COR-L47 (cell line): Measurements from ENCODE around the gene ATMIN.

ENCODE experiments used
- DNase-seq: peaks from one replicate; lab custom pipeline; 2025; lab: John Stamatoyannopoulos, UW

ATMIN gene, protein sequence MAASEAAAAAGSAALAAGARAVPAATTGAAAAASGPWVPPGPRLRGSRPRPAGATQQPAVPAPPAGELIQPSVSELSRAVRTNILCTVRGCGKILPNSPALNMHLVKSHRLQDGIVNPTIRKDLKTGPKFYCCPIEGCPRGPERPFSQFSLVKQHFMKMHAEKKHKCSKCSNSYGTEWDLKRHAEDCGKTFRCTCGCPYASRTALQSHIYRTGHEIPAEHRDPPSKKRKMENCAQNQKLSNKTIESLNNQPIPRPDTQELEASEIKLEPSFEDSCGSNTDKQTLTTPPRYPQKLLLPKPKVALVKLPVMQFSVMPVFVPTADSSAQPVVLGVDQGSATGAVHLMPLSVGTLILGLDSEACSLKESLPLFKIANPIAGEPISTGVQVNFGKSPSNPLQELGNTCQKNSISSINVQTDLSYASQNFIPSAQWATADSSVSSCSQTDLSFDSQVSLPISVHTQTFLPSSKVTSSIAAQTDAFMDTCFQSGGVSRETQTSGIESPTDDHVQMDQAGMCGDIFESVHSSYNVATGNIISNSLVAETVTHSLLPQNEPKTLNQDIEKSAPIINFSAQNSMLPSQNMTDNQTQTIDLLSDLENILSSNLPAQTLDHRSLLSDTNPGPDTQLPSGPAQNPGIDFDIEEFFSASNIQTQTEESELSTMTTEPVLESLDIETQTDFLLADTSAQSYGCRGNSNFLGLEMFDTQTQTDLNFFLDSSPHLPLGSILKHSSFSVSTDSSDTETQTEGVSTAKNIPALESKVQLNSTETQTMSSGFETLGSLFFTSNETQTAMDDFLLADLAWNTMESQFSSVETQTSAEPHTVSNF

DNA sequence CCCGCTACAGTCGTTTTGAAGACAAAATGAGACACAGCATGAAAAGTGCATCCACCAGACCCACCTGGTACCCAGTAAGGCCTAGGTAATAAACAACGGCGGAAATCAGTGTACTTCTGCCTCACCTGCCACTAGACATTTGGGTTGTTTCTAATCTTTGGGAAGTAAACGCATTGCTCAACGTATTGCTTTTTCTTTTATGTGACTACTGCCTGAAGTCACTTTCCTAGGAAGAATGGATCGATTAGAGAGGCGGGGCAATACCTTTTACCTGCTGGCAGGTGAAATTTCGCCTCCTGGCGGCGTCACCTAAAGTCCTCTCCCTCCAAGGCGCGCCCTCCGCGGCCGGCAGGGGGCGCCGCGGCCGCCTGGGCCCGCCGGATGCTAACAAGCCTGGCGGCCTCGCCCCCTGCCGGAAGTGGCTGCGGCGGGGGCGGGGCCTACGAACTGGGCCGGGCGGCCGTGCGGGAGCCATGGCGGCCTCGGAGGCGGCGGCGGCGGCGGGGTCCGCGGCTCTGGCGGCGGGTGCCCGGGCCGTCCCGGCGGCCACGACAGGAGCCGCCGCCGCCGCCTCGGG is at the start of gene ATMIN:
TSS of gene ATMIN (plus strand) at position 445 of the 577 bp plus-strand sequence. CDS start at position 474, 29 bp downstream.
- peak; percentile 85 for DNase-seq

DNA sequence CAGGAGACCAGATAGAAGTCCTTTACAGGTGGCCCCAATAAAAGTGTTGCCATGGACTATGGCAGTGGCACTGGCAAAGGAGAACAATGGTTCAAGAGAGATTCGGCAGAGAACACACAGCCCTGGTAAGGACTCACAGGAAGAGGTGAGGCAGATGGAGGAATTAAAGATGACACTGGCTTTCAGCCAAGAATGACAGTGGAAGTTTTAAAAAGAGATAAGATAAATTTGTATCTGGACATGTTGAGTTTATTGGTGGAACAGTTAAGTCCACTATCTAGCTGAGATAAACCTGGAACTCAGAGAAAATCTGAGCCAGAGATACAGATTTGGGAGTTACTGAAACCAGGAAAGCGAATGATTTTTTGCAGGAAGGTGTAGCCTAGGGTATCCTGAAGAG is 49.1 kb upstream of the ATMIN start:
- no peak for DNase-seq

DNA sequence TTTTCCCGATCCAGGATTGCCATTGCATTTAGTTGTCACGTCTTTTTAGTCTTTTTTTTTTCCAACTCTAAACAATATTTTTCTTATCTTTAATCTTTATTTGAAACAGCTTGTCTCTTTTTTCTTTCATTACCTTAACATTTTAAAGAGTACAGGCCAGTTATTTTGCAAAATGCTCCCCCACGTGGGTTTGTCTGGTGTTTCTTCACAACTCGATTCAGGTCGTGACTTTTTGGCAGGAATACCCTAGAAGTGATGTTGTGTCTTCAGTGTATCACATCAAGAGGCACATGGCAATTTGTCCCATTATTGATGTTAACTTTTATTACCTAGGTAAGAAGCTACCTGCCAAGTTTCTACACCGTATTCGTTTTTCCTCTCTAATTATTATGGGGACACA is 46.9 kb upstream of the ATMIN start:
- no peak for DNase-seq

DNA sequence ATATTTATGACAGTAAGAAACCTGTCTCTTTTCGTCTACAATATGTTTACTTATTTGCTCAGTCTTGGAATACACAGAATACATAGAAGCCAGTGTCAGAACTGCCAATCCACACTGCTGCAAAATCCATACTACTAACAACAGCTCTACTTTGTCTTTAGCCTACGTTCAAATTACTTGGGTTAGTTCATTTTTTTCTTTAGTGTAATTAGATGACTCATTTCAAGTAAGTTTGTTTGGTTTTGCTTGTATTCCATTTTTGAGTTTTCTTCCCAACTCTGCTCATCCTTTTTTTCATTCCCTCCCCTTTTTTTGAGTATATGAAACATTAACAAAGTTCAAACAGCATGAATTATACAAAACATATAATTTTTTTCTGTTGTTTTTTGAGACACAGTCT is 45.8 kb upstream of the ATMIN start:
- no peak for DNase-seq

DNA sequence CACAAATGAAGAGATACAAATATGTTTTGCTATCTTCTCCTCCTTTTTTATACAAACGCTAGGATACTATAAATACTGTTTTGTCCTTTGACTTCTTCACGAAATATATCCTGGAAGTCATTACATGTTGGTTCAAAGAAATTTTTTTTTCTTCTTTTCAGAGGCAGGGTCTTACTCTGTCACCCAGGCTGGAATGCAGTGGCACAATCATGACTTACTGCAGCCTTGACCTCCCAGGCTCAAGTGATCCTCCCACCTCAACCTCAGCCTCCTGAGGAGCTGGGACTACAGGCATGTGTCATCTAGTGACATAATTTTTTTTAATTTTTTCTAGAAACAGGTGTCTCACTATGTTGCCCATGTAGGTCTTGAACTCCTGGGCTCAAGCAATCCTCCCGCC is 45.1 kb upstream of the ATMIN start:
- DNase-seq, result no peak

DNA sequence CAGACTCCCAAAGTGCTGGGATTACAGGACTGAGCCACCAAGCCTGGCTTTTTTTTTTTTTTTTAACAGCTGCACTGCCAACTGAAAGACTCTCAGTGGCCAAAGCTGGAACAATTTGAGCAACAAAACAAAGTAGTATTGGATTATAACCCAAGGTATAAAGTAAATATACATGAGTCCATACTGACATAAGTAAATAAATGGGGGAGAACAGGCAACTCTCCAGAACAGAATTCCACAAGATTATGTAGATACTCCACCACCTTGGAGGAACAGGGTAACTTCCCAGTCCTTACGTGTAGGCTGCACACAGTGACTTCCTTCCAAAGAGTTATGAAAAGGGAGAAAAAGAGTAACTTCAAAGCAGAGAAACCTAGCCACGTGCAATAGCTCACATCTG is 44.7 kb upstream of the ATMIN start:
- no peak for DNase-seq

DNA sequence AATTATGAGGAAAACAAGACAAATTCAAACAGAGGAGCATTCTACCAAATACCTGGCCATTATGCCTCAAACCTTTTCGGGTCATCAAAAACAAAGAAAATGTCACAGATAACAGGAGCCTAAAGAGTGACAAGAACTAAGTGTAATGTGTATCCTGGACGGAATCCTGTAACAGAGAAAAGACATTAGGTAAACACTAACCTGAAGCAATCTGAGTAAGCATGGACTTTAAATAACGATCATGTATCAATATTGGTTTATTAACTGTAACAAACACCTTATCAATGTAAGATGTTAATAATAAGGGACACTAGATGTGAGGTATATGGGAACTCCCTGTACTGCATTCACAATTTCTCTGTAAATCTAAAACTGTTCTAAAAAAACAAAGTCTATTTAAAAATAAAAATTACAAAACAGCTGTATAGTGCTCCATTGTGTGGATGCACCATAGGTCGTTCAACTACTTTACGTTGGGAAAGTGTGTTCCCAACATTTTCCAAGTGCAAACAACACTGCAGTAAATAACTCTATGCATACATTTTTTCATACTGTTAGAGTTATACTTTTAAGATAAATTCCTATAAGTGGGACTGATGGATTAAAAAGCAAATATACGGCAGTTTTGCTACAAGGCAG is 43.7 kb upstream of the ATMIN start:
- DNase-seq, result no peak

DNA sequence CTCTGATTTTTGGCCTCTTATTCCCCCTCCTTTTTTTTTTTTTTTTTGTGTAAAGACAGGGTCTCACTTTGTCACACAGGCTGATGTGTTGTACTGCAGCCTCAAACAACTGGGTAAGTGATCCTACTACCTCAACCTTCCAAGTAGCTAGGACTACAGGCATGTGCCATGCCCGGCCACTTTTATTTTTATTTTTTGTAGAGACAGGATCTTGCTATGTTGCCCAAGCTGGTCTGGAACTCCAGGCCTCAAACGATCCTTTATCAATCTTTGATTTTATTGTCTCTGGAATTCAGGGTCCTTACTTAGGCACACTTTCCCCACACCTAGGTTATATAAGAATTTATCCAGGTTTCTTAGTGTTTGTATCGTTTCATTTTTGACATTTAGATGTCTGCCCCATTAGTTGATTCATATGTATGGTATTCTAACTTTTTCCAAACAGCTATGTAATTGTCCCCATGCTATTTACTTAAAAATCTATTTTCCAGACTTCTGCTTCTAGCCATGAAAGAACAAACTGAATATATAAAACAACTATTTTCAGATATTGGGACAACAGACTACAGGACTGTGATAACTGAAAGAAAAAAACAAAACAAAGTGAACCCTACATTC is 42.9 kb upstream of the ATMIN start:
- no peak for DNase-seq

DNA sequence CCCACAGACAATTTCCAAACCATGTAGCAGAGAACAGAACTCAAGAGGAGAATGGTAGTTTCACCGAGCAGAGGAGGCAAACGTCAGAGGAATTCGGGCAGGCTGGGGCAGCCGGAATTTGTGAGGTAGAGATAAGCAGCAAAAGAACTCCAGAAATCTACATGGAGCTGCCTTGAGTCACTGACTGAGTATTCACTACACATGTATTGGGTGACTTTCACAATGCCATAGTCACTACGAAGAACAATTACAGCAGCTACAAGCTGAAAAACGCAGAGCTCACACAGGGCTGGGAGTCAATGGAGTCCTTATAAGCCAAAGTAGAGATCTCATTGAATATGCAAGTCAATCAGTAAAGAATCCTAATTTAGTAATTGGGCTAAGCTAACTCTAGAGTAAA is 42.3 kb upstream of the ATMIN start:
- DNase-seq, result no peak

DNA sequence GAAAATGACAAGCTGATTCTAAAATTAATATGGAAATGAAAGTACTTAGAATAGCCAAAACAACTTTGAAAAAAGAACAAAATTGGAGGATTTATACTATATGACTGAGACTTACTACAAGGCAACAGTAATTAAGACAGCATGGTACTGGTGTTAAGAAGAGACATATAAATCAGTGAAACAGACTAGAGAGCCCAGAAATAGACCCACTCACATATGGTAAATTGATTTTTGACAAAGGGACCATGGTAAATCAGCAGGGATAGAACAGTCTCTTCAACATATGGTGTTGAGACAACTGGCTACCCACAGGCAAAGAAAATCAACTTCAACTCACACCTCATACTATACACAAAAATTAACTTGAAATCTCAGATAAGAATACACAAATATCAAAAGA is 41.8 kb upstream of the ATMIN start:
- no peak for DNase-seq

DNA sequence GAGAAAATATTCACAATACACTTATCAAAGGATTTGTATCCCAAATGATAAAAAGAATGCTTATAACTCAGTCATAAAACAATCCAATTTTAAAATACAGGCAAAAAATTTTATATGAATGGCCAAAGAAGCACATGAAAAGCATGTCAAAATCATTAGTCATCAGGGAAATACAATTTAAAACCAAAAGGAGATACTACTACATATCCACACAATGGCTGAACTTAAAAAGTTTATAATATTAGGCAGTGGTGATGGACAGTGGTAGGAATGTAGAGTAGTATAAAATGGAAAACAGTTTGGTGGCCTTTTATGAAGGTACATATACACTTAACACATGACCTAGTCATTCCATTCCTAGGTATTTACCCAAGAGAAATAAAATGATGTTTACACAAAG is 41.2 kb upstream of the ATMIN start:
- DNase-seq, result no peak

DNA sequence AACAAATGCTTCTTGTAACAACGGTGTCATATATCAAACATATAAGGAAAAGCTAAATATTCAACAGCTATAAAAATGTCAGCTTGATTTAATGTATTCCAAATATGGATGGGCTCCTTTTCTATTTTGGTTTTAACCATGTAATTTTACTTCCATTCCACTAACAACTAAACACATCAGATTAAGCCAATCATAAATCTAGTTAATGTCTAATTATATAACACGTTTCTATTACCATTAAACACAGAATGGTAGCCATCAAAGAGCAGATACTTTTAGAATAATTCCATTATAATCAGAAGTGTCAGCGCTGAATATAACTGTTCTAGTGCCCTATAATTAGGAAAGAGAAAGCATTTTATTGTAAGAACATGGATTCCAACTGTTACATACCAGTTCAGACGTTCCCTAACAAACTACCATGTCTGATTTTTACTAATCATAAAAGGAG is 38.9 kb upstream of the ATMIN start:
- no peak for DNase-seq

DNA sequence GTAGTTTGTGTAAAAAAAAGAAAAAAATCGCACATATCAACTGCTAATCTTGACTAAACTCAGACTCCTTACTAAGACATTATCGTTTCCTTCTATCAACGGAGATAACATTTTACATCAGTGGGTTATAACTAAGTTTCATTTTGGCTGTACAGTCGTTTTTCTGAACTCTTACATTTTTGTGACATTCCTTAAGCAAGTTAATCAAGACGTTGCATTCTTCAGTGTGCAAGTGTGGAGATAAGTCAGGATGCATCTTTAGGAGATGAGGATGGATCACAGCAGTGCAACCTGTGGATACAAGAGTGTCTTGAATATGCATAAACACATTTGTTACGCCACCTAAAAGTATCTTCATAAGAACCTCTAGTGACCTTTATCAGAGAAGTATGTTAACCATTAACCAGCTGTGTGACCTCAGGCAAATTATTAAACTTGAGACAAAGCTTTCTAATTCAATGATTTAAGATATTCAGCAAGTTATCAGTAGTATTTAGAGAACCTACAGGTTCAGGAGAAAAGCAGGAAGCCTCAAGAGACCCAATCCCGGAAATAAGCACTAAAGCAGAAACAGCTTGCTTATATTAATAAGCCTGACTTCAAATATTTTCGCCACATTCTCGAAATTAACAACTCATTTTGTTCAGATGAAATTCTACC is 38.4 kb upstream of the ATMIN start:
- DNase-seq, result no peak

DNA sequence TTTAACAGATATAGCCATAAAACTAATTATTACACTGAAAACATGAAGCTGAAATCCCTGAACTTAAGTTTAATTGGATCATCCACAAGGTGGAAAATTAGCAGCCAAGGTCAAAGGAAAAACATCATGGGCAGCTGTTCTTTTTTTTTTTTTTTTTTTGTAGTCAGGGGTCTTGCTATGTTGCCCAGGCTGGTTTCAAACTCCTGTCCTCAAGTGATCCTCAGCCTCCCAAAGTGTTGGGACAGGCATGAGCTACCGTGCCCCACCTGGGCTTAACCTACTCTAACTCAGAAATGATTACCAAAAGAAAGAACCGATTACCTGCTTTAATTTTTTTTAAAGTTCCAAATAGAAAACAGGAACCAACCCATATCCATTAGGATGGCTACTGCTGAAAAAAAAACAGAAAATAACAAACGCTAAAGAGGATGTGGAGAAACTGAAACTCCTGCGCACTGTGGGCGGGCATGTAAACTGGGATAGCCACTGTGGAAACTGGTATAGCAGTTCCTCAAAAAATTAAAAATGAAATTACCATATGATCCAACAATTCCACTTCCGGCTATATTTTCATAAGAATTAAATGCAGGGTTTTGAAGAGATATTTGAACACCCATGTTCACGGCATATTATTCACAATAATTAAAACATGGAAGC is 37.5 kb upstream of the ATMIN start:
- DNase-seq, result no peak

DNA sequence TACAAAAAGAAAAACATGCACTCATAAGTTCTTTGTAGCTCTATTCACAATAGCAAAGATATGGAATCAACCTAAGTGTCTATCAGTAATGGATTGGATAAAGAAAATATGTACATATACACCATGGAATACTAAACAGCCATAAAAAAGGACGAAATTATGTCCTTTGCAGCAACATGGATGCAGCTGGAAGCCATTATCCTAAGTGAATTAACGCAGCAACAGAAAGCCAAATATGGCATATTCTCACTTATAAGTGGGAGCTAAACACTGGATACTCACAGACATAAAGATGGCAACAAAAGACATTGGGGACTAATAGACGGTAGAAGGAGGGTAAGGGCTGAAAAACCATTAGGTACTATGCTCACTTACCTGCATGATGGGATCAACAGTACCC is 34.8 kb upstream of the ATMIN start:
- DNase-seq, result no peak

DNA sequence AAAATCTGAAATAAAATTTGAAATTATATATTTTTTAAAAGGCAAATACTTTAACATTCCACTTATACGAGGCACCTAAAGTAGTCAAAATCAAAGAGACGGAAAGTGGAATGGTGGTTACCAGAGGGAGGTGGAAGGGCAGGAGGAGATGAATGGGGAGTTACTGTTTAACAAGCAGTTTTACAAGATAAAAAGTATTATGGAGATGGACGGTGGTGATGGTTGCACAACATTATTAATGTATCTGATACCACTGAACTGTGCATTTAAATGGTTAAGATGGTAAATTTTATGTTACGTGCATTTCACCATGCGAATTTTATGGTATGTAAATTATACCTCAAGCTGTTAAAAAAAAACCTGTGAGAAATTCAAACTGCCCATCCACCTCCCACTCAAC is 34.3 kb upstream of the ATMIN start:
- no peak for DNase-seq

DNA sequence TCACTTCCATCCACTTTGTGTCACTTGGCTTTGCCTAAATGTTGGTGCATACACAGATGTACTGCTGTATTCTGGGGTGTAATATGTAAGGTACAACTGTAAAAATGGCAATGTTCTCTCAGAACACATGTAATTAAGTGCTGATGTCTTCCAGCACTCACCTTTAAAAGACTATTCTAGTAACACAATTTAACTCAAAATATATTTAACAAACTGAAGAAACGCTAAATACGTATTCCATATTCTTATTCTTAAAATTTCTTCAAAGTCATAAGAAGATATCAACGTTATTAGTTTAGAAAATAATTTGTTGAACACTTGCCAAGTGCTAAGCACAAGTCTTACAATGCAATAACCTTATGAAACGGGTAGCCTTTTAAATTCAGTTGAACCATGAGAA is 32.6 kb upstream of the ATMIN start:
- DNase-seq, result no peak

DNA sequence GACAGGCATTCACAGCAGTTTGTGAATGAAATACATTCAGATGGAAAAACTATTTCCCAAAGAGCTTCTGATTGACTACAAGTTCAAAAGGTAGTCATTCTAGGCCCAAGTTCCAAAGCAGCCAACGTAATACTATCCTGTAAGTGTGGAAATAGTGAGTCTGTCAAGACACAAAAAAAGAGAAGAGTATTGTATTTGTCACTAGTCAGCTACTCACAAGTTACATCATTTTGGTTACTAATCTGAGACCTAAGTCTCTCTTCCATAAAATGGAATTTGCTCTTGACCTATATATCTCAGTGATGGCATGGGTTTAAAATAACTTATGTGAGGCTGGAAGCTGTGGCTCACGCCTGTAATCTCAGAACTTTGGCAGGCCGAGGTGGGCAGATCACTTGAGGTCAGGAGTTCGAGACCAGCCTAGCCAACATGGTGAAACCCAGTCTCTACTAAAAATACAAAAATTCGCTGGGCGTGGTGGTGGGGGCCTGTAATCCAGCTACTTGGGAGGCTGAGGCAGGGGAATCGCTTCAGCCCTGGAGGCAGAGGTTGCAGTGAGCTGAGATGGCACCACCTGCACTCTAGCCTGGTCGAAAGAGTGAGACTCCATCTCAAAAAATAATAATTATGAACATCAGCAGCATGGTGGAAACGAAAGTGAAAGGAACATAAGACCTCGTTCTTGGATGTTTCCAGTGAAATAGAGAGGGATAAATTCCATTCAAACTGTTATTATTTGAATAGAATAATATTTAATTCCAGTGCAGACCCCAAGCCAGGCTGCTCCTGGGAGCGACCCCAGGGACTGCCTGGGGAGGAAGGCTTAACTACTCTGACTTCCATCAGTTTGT is 31.8 kb upstream of the ATMIN start:
- no peak for DNase-seq

DNA sequence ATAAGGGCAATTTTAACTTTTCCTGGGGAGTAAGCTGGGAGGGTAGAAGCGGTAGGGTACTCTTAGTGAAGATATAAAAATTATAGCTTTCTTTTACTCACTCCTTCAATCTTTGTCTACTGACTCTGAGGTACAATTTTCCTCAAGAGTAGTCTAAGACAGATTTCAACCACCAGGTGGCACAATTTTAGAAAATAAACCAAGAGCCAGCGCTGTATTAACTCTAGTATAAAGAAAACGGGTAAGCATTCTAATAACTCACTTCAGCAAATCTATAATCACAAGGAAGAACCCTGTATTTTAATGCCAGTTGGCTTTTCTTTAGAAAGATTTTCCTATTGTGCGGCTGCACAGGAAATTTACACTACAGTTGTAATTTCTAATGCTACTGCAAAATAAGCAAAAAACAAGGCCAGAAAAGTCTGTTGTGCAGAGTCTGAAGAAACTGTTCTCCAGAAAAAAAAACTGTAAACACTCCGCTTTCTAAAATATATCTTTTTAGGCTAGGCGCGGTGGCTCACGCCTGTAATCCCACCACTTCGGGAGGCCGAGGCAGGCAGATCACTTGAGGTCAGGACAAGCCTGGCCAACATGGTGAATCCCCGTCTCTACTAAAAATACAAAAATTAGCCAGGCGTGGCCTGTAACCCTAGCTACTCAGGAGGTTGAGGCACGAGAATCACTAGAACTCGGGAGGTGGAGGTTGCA is 30.8 kb upstream of the ATMIN start:
- DNase-seq, result peak; percentile 52
